NCI-H1417 treated with DMSO at 0.1 percent for 48 hours (cell line): Measurements from ENCODE around the gene ZSWIM6.

Source experiments
- DNase-seq: peaks from one replicate; lab custom pipeline; 2025; lab: John Stamatoyannopoulos, UW

Gene ZSWIM6

GRCh38 chr5:61307191-61307590 is 24.9 kb upstream of the ZSWIM6 start:
- no peak for DNase-seq

- DNase-seq: no peak
Measured at GRCh38 chr5:61307611-61308010, 24.4 kb upstream of the ZSWIM6 start.

GRCh38 chr5:61308712-61309111 is 23.3 kb upstream of the ZSWIM6 start:
- no peak for DNase-seq

- no peak for DNase-seq
Measured at GRCh38 chr5:61309115-61309514, 22.9 kb upstream of the ZSWIM6 start.

GRCh38 chr5:61311056-61311610 is 20.9 kb upstream of the ZSWIM6 start:
- DNase-seq: no peak

- DNase-seq: no peak
Measured at GRCh38 chr5:61311836-61312808, 19.9 kb upstream of the ZSWIM6 start.

- DNase-seq: no peak
Measured at GRCh38 chr5:61313960-61314681, 17.9 kb upstream of the ZSWIM6 start.

- DNase-seq: no peak
Measured at GRCh38 chr5:61318376-61318775, 13.7 kb upstream of the ZSWIM6 start.

GRCh38 chr5:61319388-61320146 is 12.5 kb upstream of the ZSWIM6 start:
- DNase-seq: no peak

GRCh38 chr5:61320860-61321259 is 11.2 kb upstream of the ZSWIM6 start:
- DNase-seq: no peak

GRCh38 chr5:61321669-61322068 is 10.4 kb upstream of the ZSWIM6 start:
- DNase-seq: no peak

- no peak for DNase-seq
Measured at GRCh38 chr5:61322738-61323725, 9.0 kb upstream of the ZSWIM6 start.

- no peak for DNase-seq
Measured at GRCh38 chr5:61327760-61328753, 4.0 kb upstream of the ZSWIM6 start.

GRCh38 chr5:61328791-61329549 is 3.1 kb upstream of the ZSWIM6 start:
- no peak for DNase-seq

GRCh38 chr5:61329550-61330128 is 2.4 kb upstream of the ZSWIM6 start:
- DNase-seq: no peak

- no peak for DNase-seq
Measured at GRCh38 chr5:61330341-61330844, 1.7 kb upstream of the ZSWIM6 start.

GRCh38 chr5:61330845-61331406 is 1.1 kb upstream of the ZSWIM6 start:
- no peak for DNase-seq

GRCh38 chr5:61332358-61332749 is 296 bp downstream of the ZSWIM6 start:
- no peak for DNase-seq
